Stomach (tissue), 9 donors: ENCODE data around the gene SEMA4B. TPM values are rescaled to one million over a fixed set of nuclear protein-coding genes. Genes with fewer than 3 reads are reported as not detected.
"Not testable (repeated sequence)": the region's sequence is repeated elsewhere in the genome, so short reads cannot be mapped to it uniquely, and the experiment has no call there.

Source experiments
- DNase-seq, 2 donors: peaks; one replicate each; pipeline versions ENCODE4 v3.0.0 to v3.0.0-alpha.2; 2013 to 2019
- H3K27ac ChIP-seq, 5 donors: fragments of 200-600 bp in 4 of 5; sonication (generic) in 4 of 5; one replicate each; pipeline ENCODE4 v1.5.1; 2013 to 2019; ENCODE audit warnings: mild to moderate bottlenecking in 1 of 5, moderate library complexity in 1 of 5
- H3K27me3 ChIP-seq, 3 donors: fragments of 200-600 bp; sonication (generic); one replicate each; pipeline ENCODE4 v1.5.1; 2017 to 2019; ENCODE audit warnings: mixed run types in 1 of 3
- H3K36me3 ChIP-seq, 4 donors: fragments of 200-600 bp; sonication (generic); 1 replicate in 3 of 4; 2 replicates in 1 of 4; pipeline ENCODE4 v1.5.1; 2016 to 2019
- H3K4me1 ChIP-seq, 4 donors: fragments of 200-600 bp; sonication (generic); one replicate each; pipeline ENCODE4 v1.5.1; 2016 to 2019
- H3K4me3 ChIP-seq, 4 donors: fragments of 200-600 bp; sonication (generic) in 3 of 4; one replicate each; pipeline ENCODE4 v1.5.1; 2016 to 2019; ENCODE audit warnings: mild to moderate bottlenecking in 1 of 4
- H3K9me3 ChIP-seq, 4 donors: fragments of 200-600 bp; sonication (generic); one replicate each; pipeline ENCODE4 v1.5.1; 2016 to 2019
- CTCF ChIP-seq, 7 experiments: fragments of 450-650 bp in 4 of 7; fragments of 200-600 bp in 3 of 7; sonication (generic) in 3 of 7; IDR thresholded peaks; one replicate each; pipeline ENCODE4 v1.5.1; 2016 to 2019; ENCODE audit warnings: antibody characterized with exemption in 7 of 7, control low read depth in 2 of 7, mild to moderate bottlenecking in 1 of 7
- EP300 ChIP-seq: sonication (generic); formaldehyde crosslinking; IDR thresholded peaks from one replicate; pipeline ENCODE4 v1.6.1; 2017; ENCODE audit warnings: antibody characterized with exemption
- POLR2A ChIP-seq, 4 donors: fragments of 450-650 bp; IDR thresholded peaks; one replicate each; pipeline ENCODE4 v1.6.1; 2016; ENCODE audit warnings: antibody characterized with exemption in 4 of 4, control low read depth in 2 of 4, mild to moderate bottlenecking in 1 of 4, moderate library complexity in 1 of 4
- POLR2AphosphoS5 ChIP-seq, 3 donors: sonication (generic); formaldehyde crosslinking; IDR thresholded peaks; one replicate each; pipeline ENCODE4 v1.6.1; 2016; ENCODE audit warnings: antibody characterized with exemption in 3 of 3
- WGBS, 5 donors: extraction: QIAGEN DNeasy Blood & Tissue Kit in 3 of 5; methylation state at CpG; one replicate each; pipeline versions ENCODE4 v1.1.5 to v1.1.7; 2013 to 2018; 5-methylcytosine and 5-hydroxymethylcytosine counted together
- intact Hi-C: fragments of 100-400 bp; cut with DNase I; formaldehyde crosslinking; loops from one replicate; pipeline ENCODE4 v1.15.1; 2023; ENCODE audit warnings: low total_unique reads
- polyA plus RNA-seq, 3 donors: library from polyadenylated mRNA; stranded (reverse); fragments of 200-250 nt; gene quantifications; one replicate each; pipeline ENCODE4 v1.2.3, GENCODE V29; 2013
- total RNA-seq, 5 donors: library from RNA; depleted of rRNA; stranded (reverse); fragments of >200 nt; gene quantifications; one replicate each; pipeline versions ENCODE4 v1.1.0 to v1.2.3, GENCODE V29; 2014 to 2016
- donor health status: healthy with polysubstance abuse.
- donor health status: Bipolar disorder and iron deficiency.
- donor health status: healthy.

Gene SEMA4B
- total and polyA plus RNA-seq, 8 donors = 11.3 to 199 (median 53.2) TPM

DNA sequence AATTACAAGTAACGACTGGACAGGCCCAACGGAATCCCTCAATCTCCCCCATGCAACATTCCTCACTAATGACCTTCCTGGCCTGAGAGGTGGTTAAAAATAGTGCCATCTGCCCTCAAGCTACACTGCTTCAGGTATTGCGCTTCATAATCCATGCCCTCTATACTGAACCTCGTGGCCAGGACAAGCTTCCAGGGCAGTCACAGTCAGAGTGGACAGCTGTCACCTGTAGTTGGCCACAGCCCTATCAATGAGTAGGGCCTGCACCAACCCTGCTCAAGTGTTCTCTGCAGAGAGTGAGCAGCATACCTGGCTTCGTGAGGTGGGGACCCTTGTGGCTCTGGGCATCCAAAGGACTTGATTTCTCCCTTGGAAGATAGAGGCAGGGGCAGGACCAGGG, 46.9 kb upstream of the SEMA4B start:
- no peaks in the 10 kb centered on the region for H3K27me3 ChIP-seq
- 81 to 89% (median 85%) methylated on average over 5 of the region's 5 CpGs for WGBS, 5 donors
- no peaks in the 10 kb centered on the region for H3K36me3 ChIP-seq
- peaks cover 17 to 41% (median 33%) of the 10 kb centered on the region in 4 donors for H3K4me1 ChIP-seq
- no peak overlapping the region for H3K27ac ChIP-seq
- TF ChIP-seq POLR2AphosphoS5 (IDR thresholded peaks at IDR 0.05) (no peak), EP300 (no peak)
- H3K9me3 ChIP-seq = no peaks in the 10 kb centered on the region
- DNase-seq = no peak
- H3K4me3 ChIP-seq = no peak overlapping the region
- intact Hi-C loops = loop anchor here (5.0 kb wide), 1 partner anchor 68 kb away; no protein-coding TSS in a partner anchor

DNA sequence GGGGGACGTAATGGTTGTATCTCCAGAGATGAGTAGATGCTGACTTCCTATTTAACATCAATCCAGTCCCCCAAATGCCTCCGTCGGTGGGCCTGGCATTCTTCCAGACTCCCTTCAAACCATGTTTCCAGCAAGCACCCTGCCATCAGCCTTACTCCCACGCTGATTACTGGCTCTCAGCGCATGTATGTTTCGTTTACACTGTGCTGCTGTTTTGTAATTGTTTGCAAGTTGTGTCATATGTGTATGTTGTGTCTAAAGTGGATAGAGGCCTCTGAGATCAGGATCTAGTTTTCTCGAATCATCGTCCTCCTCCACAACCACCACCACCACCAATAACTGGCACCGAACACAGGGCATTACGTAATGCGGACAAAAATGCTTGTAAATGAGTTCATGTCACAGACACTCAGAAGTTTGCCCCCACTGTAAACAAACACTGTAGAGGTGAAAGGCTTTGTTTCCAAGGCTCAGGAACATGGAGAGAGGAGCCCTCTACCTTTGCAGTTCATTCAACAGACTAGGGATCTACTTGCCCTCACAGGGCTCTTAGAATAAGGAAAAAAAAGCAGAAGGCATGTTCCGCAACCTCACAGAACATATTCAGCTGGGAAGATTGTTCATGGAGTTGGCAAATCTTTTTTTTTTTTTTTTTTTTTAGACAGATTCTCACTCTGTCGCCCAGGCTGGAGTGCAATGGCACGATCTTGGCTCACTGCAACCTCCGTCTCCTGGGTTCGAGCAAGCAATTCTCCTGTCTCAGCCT, 46.1 kb upstream of the SEMA4B start:
- Histone ChIP-seq H3K4me1 (peaks cover 19 to 41% (median 33%) of the 10 kb centered on the region in 4 donors), H3K4me3 (no peak overlapping the region), H3K9me3 (no peaks in the 10 kb centered on the region), H3K36me3 (no peaks in the 10 kb centered on the region), H3K27ac (peak overlapping the region in 1 of 5 donors; percentile 2), H3K27me3 (no peaks in the 10 kb centered on the region)
- DNase-seq = peak in 1 of 2 donors; percentile 74
- TF ChIP-seq POLR2AphosphoS5 (IDR thresholded peaks at IDR 0.05) (peak in 1 of 3 donors; percentile 12), EP300 (no peak)
- intact Hi-C loops = loop anchor here (5.0 kb wide), 1 partner anchor 67 kb away; no protein-coding TSS in a partner anchor
- 77 to 80% (median 78%) methylated on average over 16 of the region's 16 CpGs for WGBS, 5 donors

DNA sequence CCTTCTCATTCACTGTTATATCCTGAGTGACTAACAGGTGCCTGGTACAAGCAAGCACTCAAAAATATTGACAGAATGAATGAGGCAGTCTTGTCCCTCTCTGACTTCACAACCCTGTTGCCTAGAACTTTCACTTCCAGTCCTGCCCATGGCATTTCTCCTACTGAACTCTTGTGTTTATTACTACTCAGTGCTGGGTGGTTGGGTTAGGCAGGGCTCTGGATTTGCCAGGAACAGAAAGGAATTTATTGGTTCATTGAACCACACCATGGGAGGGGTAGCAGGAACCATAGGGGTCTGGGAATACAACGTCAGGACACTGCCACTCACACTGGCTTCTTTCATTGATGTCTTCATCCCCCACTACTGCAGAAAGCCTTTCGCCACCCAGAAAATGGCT, 41.9 kb upstream of the SEMA4B start:
- TF ChIP-seq POLR2A (IDR thresholded peaks at IDR 0.05) (no peak), POLR2AphosphoS5 (IDR thresholded peaks at IDR 0.05) (peak in 2 of 3 donors; percentile 40 to 48)
- Histone ChIP-seq H3K36me3 (no peaks in the 10 kb centered on the region), H3K27ac (peak overlapping the region; percentile 77 to 87 (median 83)), H3K4me1 (peaks cover 31 to 45% (median 38%) of the 10 kb centered on the region in 4 donors), H3K4me3 (no peak overlapping the region), H3K9me3 (no peaks in the 10 kb centered on the region), H3K27me3 (no peaks in the 10 kb centered on the region)
- intact Hi-C loops = no loop called here
- DNase-seq = peak; percentile 36 to 63
- 85 to 92% (median 91%) methylated on average over 2 of the region's 2 CpGs for WGBS, 5 donors

DNA sequence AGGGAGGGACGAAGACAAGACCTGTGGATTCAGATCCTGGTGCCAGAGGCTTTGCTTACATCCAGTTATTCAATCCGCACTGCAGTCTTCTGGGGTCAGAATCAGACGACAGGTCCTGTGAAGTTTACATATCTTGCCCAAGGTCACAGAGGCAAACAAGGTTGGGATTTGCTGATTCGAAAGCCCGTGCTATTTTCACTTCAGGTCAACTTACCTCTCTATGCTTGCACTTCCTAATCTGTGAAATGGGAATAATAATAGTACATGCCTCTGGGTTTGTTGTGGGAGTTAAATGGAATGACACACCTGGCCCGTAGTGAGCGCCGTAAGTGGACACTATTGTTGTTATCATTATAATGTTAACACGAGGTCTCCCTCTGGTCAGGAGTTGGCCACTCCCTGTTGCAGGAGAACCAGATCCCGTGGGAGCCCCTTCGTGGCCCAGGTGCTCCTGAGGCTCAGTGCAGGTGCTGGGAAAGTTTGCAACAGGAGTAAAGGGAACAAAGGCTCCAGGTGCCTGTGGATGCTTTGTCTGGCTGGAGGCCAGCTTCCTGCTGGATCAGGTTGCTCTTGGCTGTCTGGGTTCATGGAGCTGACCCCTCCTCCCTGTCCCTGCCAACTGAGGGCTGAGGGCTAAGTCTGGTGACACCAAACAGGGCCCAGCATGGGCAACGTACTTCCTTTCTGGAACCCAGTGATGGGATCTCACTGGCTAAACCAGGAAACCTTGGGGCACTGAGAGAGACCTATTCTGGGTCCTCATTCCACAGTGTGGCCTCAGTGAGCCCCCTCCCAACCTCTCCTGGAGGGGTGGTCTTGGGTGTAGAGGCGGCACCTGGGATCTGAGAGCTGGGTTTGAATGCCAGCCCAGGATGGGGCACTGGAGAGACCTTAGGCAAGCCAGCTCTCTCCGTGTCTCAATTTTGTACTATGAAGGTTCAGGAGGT, 40.1 kb upstream of the SEMA4B start:
- peak overlapping the region; percentile 61 to 87 (median 83) for H3K27ac ChIP-seq
- peak; percentile 86 to 95 for DNase-seq
- H3K4me3 ChIP-seq = no peak overlapping the region
- no peaks in the 10 kb centered on the region for H3K9me3 ChIP-seq
- peaks cover 38 to 57% (median 46%) of the 10 kb centered on the region in 4 donors for H3K4me1 ChIP-seq
- WGBS, 5 donors = 33 to 60% (median 40%) methylated on average over 14 of the region's 14 CpGs
- no peaks in the 10 kb centered on the region for H3K27me3 ChIP-seq
- no peaks in the 10 kb centered on the region for H3K36me3 ChIP-seq
- TF ChIP-seq POLR2AphosphoS5 (IDR thresholded peaks at IDR 0.05) (peak in 2 of 3 donors; percentile 34 to 67), POLR2A (IDR thresholded peaks at IDR 0.05) (no peak)
- intact Hi-C loops = no loop called here

DNA sequence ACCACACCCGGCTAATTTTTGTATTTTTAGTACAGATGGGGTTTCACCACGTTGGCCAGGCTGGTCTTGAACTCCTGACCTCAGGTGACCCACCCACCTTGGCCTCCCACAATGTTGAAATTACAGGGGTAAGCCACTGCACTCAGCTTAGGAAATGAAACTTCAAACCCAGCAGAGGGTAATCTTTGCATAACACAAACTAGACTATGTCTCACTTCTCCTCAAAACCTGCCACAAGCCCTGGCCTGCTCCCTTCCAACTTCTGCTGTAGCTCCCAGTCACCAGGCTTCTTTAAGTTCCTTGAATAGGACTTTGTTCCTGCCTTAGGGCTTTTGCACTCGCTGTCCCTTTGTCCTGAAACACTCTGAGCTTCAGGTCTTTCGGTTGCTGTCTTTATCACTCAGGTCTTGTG, 39.2 kb upstream of the SEMA4B start:
- Histone ChIP-seq H3K27ac (peak overlapping the region in 3 of 5 donors; percentile 83 to 87 (median 86)), H3K4me3 (no peak overlapping the region), H3K9me3 (no peaks in the 10 kb centered on the region), H3K36me3 (no peaks in the 10 kb centered on the region), H3K27me3 (no peaks in the 10 kb centered on the region), H3K4me1 (peaks cover 38 to 65% (median 50%) of the 10 kb centered on the region in 4 donors)
- TF ChIP-seq POLR2AphosphoS5 (IDR thresholded peaks at IDR 0.05) (no peak), POLR2A (IDR thresholded peaks at IDR 0.05) (no peak), EP300 (no peak), CTCF (IDR thresholded peaks at IDR 0.05) (no peak)
- DNase-seq = no peak
- intact Hi-C loops = no loop called here
- WGBS, 5 donors = 53 to 65% (median 63%) methylated on average over 4 of the region's 4 CpGs

GRCh38 chr15:90162956-90163355, 38.2 kb upstream of the SEMA4B start:
- TF ChIP-seq CTCF (IDR thresholded peaks at IDR 0.05) (no peak), POLR2AphosphoS5 (IDR thresholded peaks at IDR 0.05) (no peak), EP300 (no peak), POLR2A (IDR thresholded peaks at IDR 0.05) (no peak)
- Histone ChIP-seq H3K9me3 (no peaks in the 10 kb centered on the region), H3K27me3 (no peaks in the 10 kb centered on the region), H3K4me3 (no peak overlapping the region), H3K4me1 (peaks cover 38 to 59% (median 48%) of the 10 kb centered on the region in 4 donors), H3K36me3 (no peaks in the 10 kb centered on the region), H3K27ac (no peak overlapping the region)
- DNase-seq = no peak
- intact Hi-C loops = no loop called here
- 81 to 92% (median 87%) methylated on average over 9 of the region's 9 CpGs for WGBS, 5 donors

- peaks cover 25 to 46% (median 35%) of the 10 kb centered on the region in 4 donors for H3K4me1 ChIP-seq
- WGBS, 5 donors = 88 to 100% (median 96%) methylated on average over 3 of the region's 3 CpGs
- DNase-seq, H3K9me3 ChIP-seq, H3K4me3 ChIP-seq, intact Hi-C loops, H3K36me3 ChIP-seq, H3K27me3 ChIP-seq: not testable (repeated sequence)
- H3K27ac ChIP-seq = peak overlapping the region in 1 of 5 donors; percentile 89
Measured at GRCh38 chr15:90164239-90164638, 36.9 kb upstream of the SEMA4B start.
